B cell (primary cell): Measurements from ENCODE around the gene MAN2B2. TPM values are rescaled to one million over a fixed set of nuclear protein-coding genes. Genes with fewer than 3 reads are reported as not detected.

Source experiments
- ATAC-seq: fragments of 200-7000 bp; cut with Tn5 transposase; one replicate; pipeline ENCODE4 v1.10.0; 2021; ENCODE audit warnings: low read depth, mild to moderate bottlenecking, moderate number of reproducible peaks, moderate library complexity
- CTCF ChIA-PET: fragments of 350-600 bp; sonication (Branson Sonifier 250); formaldehyde crosslinking; loops from one replicate; lab custom pipeline; 2021; ENCODE audit warnings: antibody characterized with exemption, inconsistent platforms; lab: Charles Lee
- POLR2A ChIA-PET: fragments of 350-600 bp; sonication (Branson Sonifier 250); formaldehyde crosslinking; loops from one replicate; lab custom pipeline; 2021; ENCODE audit warnings: antibody characterized with exemption; lab: Charles Lee
- DNase-seq: peaks from one replicate; pipeline ENCODE4 v3.0.0; 2013
- H2AFZ ChIP-seq: 2 replicates; pipeline ENCODE4 v1.6.1; 2012; ENCODE audit warnings: mild to moderate bottlenecking, low read depth, low read length; ENCODE audit not compliant: insufficient read depth, poor library complexity, severe bottlenecking
- H3K27ac ChIP-seq, 2 donors: 1 replicate in 1 of 2; 2 replicates in 1 of 2; pipeline ENCODE4 v1.5.1; 2012 to 2013; ENCODE audit warnings: low read length in 2 of 2, mild to moderate bottlenecking in 2 of 2, moderate library complexity in 1 of 2
- H3K27me3 ChIP-seq, 4 experiments: fragments of 200-600 bp in 1 of 4; sonication (generic) in 1 of 4; replicated peaks in 1 of 4; 1 replicate in 2 of 4; 2 replicates in 2 of 4; pipeline versions ENCODE4 v1.6.1 to v1.7.0; 2013 to 2016; ENCODE audit warnings: low read length in 3 of 4, mild to moderate bottlenecking in 2 of 4, mixed read lengths in 1 of 4, moderate library complexity in 1 of 4; ENCODE audit not compliant: insufficient read depth in 4 of 4, control insufficient read depth in 3 of 4; ENCODE audit errors: control extremely low read depth in 1 of 4
- H3K36me3 ChIP-seq, 2 experiments: replicated peaks in 1 of 2; 1 replicate in 1 of 2; 2 replicates in 1 of 2; pipeline versions ENCODE4 v1.6.1 to v1.7.1; 2013; ENCODE audit warnings: low read length in 1 of 2; ENCODE audit not compliant: insufficient read depth in 2 of 2, control insufficient read depth in 1 of 2; ENCODE audit errors: control extremely low read depth in 1 of 2, extremely low read depth in 1 of 2
- H3K4me1 ChIP-seq, 2 donors: fragments of 200-600 bp in 1 of 2; sonication (generic) in 1 of 2; 1 replicate in 1 of 2; 2 replicates in 1 of 2; pipeline versions ENCODE4 v1.5.1 to v1.6.1; 2013 to 2017; ENCODE audit warnings: low read length in 2 of 2; ENCODE audit not compliant: control insufficient read depth in 2 of 2, insufficient read depth in 2 of 2
- H3K4me2 ChIP-seq: replicated peaks from 2 replicates; pipeline ENCODE3; 2012; ENCODE audit warnings: mild to moderate bottlenecking, low read depth, low read length; ENCODE audit not compliant: poor library complexity, severe bottlenecking
- H3K4me3 ChIP-seq, 5 experiments: fragments of 200-600 bp in 1 of 5; sonication (generic) in 1 of 5; 1 replicate in 3 of 5; 2 replicates in 2 of 5; pipeline versions ENCODE4 v1.5.1 to v1.7.0; 2011 to 2016; ENCODE audit warnings: low read length in 4 of 5, mild to moderate bottlenecking in 4 of 5, low read depth in 2 of 5, control low read depth in 1 of 5, moderate library complexity in 1 of 5; ENCODE audit not compliant: insufficient read depth in 1 of 5; ENCODE audit errors: control extremely low read depth in 1 of 5, extremely low read depth in 1 of 5
- H3K79me2 ChIP-seq: fragments of 200-600 bp; sonication (generic); one replicate; pipeline ENCODE4 v1.6.0; 2016; ENCODE audit warnings: low read length; ENCODE audit not compliant: control insufficient read depth, insufficient read depth
- H3K9ac ChIP-seq: fragments of 200-600 bp; sonication (generic); 2 replicates; pipeline ENCODE4 v1.6.1; 2017; ENCODE audit warnings: mild to moderate bottlenecking, low read length, moderate library complexity
- H3K9me3 ChIP-seq, 3 donors: one replicate each; pipeline versions ENCODE4 v1.6.1 to v1.7.1; 2013; ENCODE audit warnings: low read length in 2 of 3; ENCODE audit not compliant: control insufficient read depth in 2 of 3, insufficient read depth in 1 of 3; ENCODE audit errors: control extremely low read depth in 1 of 3
- H4K20me1 ChIP-seq: 2 replicates; pipeline ENCODE4 v1.6.0; 2012; ENCODE audit warnings: mild to moderate bottlenecking, low read length; ENCODE audit not compliant: insufficient read depth, control insufficient read depth, poor library complexity, severe bottlenecking
- H3K27ac Mint-ChIP-seq: one replicate; pipeline ENCODE4 v1.8.0; 2021; ENCODE audit warnings: mixed read lengths
- H3K27me3 Mint-ChIP-seq: one replicate; pipeline ENCODE4 v1.8.0; 2021; ENCODE audit warnings: mixed read lengths
- H3K4me1 Mint-ChIP-seq: one replicate; pipeline ENCODE4 v1.8.0; 2021; ENCODE audit warnings: mixed read lengths
- H3K4me3 Mint-ChIP-seq: one replicate; pipeline ENCODE4 v1.8.0; 2021; ENCODE audit warnings: mixed read lengths
- H3K9me3 Mint-ChIP-seq: one replicate; pipeline ENCODE4 v1.8.0; 2022; ENCODE audit warnings: mixed read lengths; ENCODE audit not compliant: insufficient read depth
- CTCF ChIP-seq: fragments of 200-600 bp; IDR thresholded peaks from one replicate; pipeline ENCODE4 v1.8.0; 2022; ENCODE audit warnings: antibody characterized with exemption, mild to moderate bottlenecking
- EZH2 ChIP-seq: IDR thresholded peaks from 2 replicates; pipeline ENCODE4 v1.6.1; 2012; ENCODE audit warnings: borderline replicate concordance, low read depth, mild to moderate bottlenecking, moderate library complexity, low read length; ENCODE audit not compliant: insufficient read depth, poor library complexity, severe bottlenecking
- WGBS: methylation state at CpG from one replicate; pipeline ENCODE4 v1.1.5; 2013; ENCODE audit warnings: missing lambda C conversion rate; ENCODE audit not compliant: insufficient coverage; 5-methylcytosine and 5-hydroxymethylcytosine counted together
- intact Hi-C: fragments of 100-400 bp; cut with micrococcal nuclease; formaldehyde crosslinking; loops from one replicate; pipeline ENCODE4 v1.10.0; 2022
- polyA plus RNA-seq: library from polyadenylated mRNA; depleted of rRNA; stranded (reverse); fragments of >200 nt; gene quantifications from 2 replicates; pipeline ENCODE4 v1.2.3, GENCODE V29; 2012
- total RNA-seq, 2 donors: library from RNA; stranded (reverse); fragments of 120-200 nt in 1 of 2; gene quantifications; 1 replicate in 1 of 2; 2 replicates in 1 of 2; pipeline versions ENCODE4 v1.2.3 to v1.2.4, GENCODE V29; 2013 to 2022

The MAN2B2 gene
- total and polyA plus RNA-seq, 2 donors (not counting 1 experiment from before 2014, with no cell fraction given) = 35.0 to 37.0 TPM

- no peaks in the 10 kb centered on the region for H3K4me1 ChIP-seq
- WGBS = no CpG with 5 or more reads among the region's 3 CpGs
- H3K9me3 ChIP-seq = peaks cover 0 to 19% (median 2%) of the 10 kb centered on the region in 3 donors
- intact Hi-C loops = no loop called here
- no peak overlapping the region for H3K4me2 ChIP-seq
- no peak overlapping the region for H3K4me3 ChIP-seq
- no peak overlapping the region for H3K27ac ChIP-seq
- no peaks in the 10 kb centered on the region for H3K36me3 ChIP-seq
- DNase-seq (no peak), ATAC-seq (no peak)
- H3K27me3 ChIP-seq = peaks cover 0 to 22% (median 0%) of the 10 kb centered on the region in 4 experiments
- H4K20me1 ChIP-seq = no peaks in the 10 kb centered on the region
- H2AFZ ChIP-seq = no peak overlapping the region
- ChIA-PET CTCF (no interaction called here), POLR2A (no interaction called here)
- TF ChIP-seq CTCF = no peak
- TF ChIP-seq EZH2 = no peak
- no peak overlapping the region for H3K4me3 Mint-ChIP-seq
- no peaks in the 10 kb centered on the region for H3K4me1 Mint-ChIP-seq
- H3K9me3 Mint-ChIP-seq = peaks cover 4% of the 10 kb centered on the region
- no peak overlapping the region for H3K27ac Mint-ChIP-seq
- no peaks in the 10 kb centered on the region for H3K79me2 ChIP-seq
- H3K27me3 Mint-ChIP-seq = peaks cover 48% of the 10 kb centered on the region
- H3K9ac ChIP-seq = no peak overlapping the region
Measured at GRCh38 chr4:6550821-6551220, 24.2 kb upstream of the MAN2B2 start.

GRCh38 chr4:6551660-6552059 is 23.3 kb upstream of the MAN2B2 start:
- WGBS = 100% methylated on average over 2 of the region's 2 CpGs
- H3K4me1 ChIP-seq = no peaks in the 10 kb centered on the region
- POLR2A ChIA-PET = no interaction called here

More at GRCh38 chr4:6551660-6552059, 23.3 kb upstream of the MAN2B2 start:
- H3K36me3 ChIP-seq = no peaks in the 10 kb centered on the region
- CTCF ChIA-PET = no interaction called here
- peaks cover 0 to 17% (median 2%) of the 10 kb centered on the region in 3 donors for H3K9me3 ChIP-seq
- DNase-seq (no peak), ATAC-seq (no peak)
- intact Hi-C loops = no loop called here
- no peak overlapping the region for H3K27ac ChIP-seq
- no peak overlapping the region for H2AFZ ChIP-seq
- H3K4me3 ChIP-seq = no peak overlapping the region
- no peak overlapping the region for H3K27ac Mint-ChIP-seq
- no peaks in the 10 kb centered on the region for H3K4me1 Mint-ChIP-seq
- no peaks in the 10 kb centered on the region for H4K20me1 ChIP-seq
- no peak overlapping the region for H3K9ac ChIP-seq
- no peak overlapping the region for H3K4me3 Mint-ChIP-seq
- H3K9me3 Mint-ChIP-seq = peaks cover 4% of the 10 kb centered on the region
- H3K27me3 Mint-ChIP-seq = peaks cover 50% of the 10 kb centered on the region
- H3K27me3 ChIP-seq = peaks cover 0 to 25% (median 0%) of the 10 kb centered on the region in 4 experiments
- no peak for TF ChIP-seq CTCF
- no peak for TF ChIP-seq EZH2
- H3K79me2 ChIP-seq = no peaks in the 10 kb centered on the region
- no peak overlapping the region for H3K4me2 ChIP-seq
